Breast epithelium (tissue), 4 donors: ENCODE measurements around the gene CBX5. TPM values are rescaled to one million over a fixed set of nuclear protein-coding genes. Genes with fewer than 3 reads are reported as not detected.
"Not testable (repeated sequence)": the region's sequence is repeated elsewhere in the genome, so short reads cannot be mapped to it uniquely, and the experiment has no call there.

Source experiments
- DNase-seq, 2 donors: peaks; one replicate each; pipeline ENCODE4 v3.0.0-alpha.2; 2019; ENCODE audit warnings: low spot score in 2 of 2
- H3K27ac ChIP-seq, 2 donors: fragments of 200-600 bp; sonication (generic) in 1 of 2; one replicate each; pipeline ENCODE4 v1.5.1; 2016 to 2019; ENCODE audit warnings: mild to moderate bottlenecking in 1 of 2
- H3K27me3 ChIP-seq, 2 donors: fragments of 200-600 bp; sonication (generic) in 1 of 2; one replicate each; pipeline versions ENCODE4 v1.5.1 to v1.6.0; 2017 to 2019; ENCODE audit warnings: control low read depth in 1 of 2, mild to moderate bottlenecking in 1 of 2
- H3K36me3 ChIP-seq: fragments of 200-600 bp; one replicate; pipeline ENCODE4 v1.5.1; 2019
- H3K4me1 ChIP-seq, 2 donors: fragments of 200-600 bp; sonication (generic); one replicate each; pipeline ENCODE4 v1.5.1; 2016 to 2019; ENCODE audit warnings: control low read depth in 1 of 2
- H3K4me3 ChIP-seq, 3 donors: fragments of 200-600 bp; sonication (generic); 1 replicate in 2 of 3; 2 replicates in 1 of 3; pipeline ENCODE4 v1.5.1; 2016 to 2019; ENCODE audit warnings: mild to moderate bottlenecking in 3 of 3, moderate library complexity in 2 of 3
- H3K9me3 ChIP-seq, 2 donors: fragments of 200-600 bp; sonication (generic) in 1 of 2; one replicate each; pipeline ENCODE4 v1.5.1; 2016 to 2019; ENCODE audit warnings: control low read depth in 1 of 2
- POLR2A ChIP-seq: fragments of 450-650 bp; IDR thresholded peaks from one replicate; pipeline ENCODE4 v1.6.1; 2016; ENCODE audit warnings: antibody characterized with exemption, mild to moderate bottlenecking, moderate library complexity
- POLR2AphosphoS5 ChIP-seq, 3 donors: sonication (generic); formaldehyde crosslinking; IDR thresholded peaks; one replicate each; pipeline ENCODE4 v1.6.1; 2017; ENCODE audit warnings: antibody characterized with exemption in 3 of 3
- intact Hi-C: fragments of 100-400 bp; cut with DNase I; formaldehyde crosslinking; loops from one replicate; pipeline ENCODE4 v1.15.1; 2023; ENCODE audit warnings: low total_unique reads
- total RNA-seq, 3 donors: library from RNA; depleted of rRNA; stranded (reverse); fragments of >200 nt; gene quantifications; one replicate each; pipeline ENCODE4 v1.1.0, GENCODE V29; 2016
- TF ChIP-seq, protein P1 (sequence below), 3 donors: fragments of 450-650 bp; IDR thresholded peaks; one replicate each; pipeline ENCODE4 v1.5.1; 2016 to 2017; ENCODE audit warnings: antibody characterized with exemption in 3 of 3, mild to moderate bottlenecking in 3 of 3, moderate library complexity in 3 of 3

CBX5 gene
- total RNA-seq, 3 donors from 2014 or later = 22.4 to 45.8 (median 31.8) TPM

DNA sequence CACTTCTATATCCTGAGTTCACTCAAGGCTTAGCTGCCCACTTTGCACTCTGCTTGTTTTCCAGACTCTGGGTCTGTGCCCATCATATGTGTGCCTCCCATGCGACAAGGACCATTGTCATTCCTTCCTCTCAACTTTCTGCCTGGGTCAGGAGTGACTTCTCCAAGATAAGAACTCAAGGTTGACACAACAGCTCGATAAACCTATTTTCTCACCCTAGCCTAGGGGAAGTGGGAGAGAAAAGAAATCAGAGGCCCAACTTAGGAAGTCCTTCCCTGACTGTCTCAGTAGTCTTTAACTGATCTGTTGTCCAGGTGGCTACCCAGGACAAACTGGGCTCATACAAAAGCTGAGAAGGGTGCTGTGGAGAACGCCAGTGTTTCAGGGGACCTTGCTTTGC, 92.8 kb downstream of the CBX5 start:
- Histone ChIP-seq H3K4me3 (no peak overlapping the region), H3K9me3 (no peaks in the 10 kb centered on the region), H3K4me1 (no peaks in the 10 kb centered on the region), H3K27ac (no peak overlapping the region), H3K36me3 (no peaks in the 10 kb centered on the region), H3K27me3 (no peaks in the 10 kb centered on the region)
- no peak for DNase-seq
- intact Hi-C loops = no loop called here
- no peak for TF ChIP-seq POLR2AphosphoS5 (IDR thresholded peaks at IDR 0.05)
- TF ChIP-seq, protein P1, sequence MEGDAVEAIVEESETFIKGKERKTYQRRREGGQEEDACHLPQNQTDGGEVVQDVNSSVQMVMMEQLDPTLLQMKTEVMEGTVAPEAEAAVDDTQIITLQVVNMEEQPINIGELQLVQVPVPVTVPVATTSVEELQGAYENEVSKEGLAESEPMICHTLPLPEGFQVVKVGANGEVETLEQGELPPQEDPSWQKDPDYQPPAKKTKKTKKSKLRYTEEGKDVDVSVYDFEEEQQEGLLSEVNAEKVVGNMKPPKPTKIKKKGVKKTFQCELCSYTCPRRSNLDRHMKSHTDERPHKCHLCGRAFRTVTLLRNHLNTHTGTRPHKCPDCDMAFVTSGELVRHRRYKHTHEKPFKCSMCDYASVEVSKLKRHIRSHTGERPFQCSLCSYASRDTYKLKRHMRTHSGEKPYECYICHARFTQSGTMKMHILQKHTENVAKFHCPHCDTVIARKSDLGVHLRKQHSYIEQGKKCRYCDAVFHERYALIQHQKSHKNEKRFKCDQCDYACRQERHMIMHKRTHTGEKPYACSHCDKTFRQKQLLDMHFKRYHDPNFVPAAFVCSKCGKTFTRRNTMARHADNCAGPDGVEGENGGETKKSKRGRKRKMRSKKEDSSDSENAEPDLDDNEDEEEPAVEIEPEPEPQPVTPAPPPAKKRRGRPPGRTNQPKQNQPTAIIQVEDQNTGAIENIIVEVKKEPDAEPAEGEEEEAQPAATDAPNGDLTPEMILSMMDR (IDR thresholded peaks at IDR 0.05) = no peak
- no peak for TF ChIP-seq POLR2A

DNA sequence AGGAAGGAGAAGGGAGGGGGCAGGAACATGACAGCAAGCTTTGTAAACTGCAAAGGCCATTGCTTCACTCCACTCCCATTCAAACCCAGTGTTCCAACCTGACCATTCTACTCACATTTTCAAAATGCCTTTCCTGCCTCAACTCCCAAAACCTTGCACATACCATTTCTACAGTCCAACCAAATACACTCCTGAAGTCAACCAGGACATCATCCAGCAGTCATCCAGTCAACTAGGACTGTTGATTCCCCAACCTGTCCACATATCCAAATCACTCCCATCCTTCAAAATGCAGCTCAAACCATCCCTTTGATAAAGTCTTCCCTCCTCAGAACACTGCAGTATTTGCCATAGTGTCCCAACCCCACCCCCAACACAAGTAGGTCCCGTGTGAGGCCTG, 94.0 kb downstream of the CBX5 start:
- H3K4me3 ChIP-seq = no peak overlapping the region
- H3K27ac ChIP-seq = no peak overlapping the region
- no peak for DNase-seq
- H3K36me3 ChIP-seq = no peaks in the 10 kb centered on the region
- intact Hi-C loops = no loop called here
- no peaks in the 10 kb centered on the region for H3K9me3 ChIP-seq
- H3K4me1 ChIP-seq = no peaks in the 10 kb centered on the region
- no peaks in the 10 kb centered on the region for H3K27me3 ChIP-seq
- no peak for TF ChIP-seq POLR2A

DNA sequence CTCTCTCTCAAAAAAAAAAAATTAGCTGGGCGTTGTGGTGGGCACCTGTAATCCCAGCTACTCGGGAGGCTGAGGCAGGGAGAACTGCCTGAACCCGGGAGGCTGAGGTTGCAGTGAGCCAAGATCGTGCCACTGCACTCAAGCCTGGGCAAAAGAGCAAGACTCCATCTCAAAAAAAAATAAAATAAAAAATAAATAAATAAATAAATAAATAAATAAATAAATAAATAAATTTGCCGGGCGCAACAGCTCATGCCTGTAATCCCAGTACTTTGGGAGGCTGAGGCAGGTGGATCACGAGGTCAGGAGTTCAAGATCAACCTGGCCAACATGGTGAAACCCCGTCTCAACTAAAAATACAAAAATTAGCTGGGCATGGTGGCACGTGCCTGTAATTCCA, 94.6 kb downstream of the CBX5 start:
- H3K4me3 ChIP-seq, DNase-seq, H3K4me1 ChIP-seq, H3K36me3 ChIP-seq, intact Hi-C loops, H3K27ac ChIP-seq, H3K27me3 ChIP-seq, H3K9me3 ChIP-seq: not testable (repeated sequence)

DNA sequence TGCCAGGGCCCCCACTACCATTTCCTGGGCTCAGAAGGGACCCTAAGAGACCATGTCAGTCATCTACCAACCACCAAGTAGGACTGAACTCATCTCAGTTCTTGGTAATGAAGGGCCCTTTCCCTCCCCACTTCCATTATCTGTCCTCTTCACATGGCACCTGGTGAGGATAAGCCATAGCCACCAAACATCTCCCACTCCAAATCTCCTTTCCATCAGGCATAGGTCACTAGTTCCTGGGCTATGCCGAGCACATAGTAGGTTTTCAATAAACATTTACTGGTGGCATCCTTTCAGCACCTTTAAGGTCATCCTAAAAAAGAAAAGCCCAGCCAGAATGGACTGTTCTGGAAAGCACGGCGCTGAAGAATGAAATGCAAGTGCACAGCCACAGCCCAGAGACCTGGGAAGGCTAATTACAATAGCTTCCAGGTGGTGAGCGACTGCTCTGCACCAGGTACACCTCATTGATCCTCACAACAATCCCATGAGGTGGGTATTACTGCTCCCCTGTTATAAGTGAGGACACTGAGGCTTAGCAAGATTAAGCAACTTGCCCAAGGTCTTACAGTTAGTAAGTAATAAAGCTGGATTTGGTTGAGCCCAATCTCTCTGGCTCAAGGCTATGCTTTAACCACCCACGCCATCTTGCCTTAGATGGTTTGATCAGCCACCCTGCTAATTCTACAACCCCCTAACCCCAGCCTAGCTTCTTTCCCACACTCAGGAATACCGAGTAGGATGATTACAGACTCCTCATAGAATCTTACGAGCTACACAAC, 95.7 kb downstream of the CBX5 start:
- H3K36me3 ChIP-seq = no peaks in the 10 kb centered on the region
- H3K4me1 ChIP-seq = no peaks in the 10 kb centered on the region
- intact Hi-C loops = no loop called here

DNA sequence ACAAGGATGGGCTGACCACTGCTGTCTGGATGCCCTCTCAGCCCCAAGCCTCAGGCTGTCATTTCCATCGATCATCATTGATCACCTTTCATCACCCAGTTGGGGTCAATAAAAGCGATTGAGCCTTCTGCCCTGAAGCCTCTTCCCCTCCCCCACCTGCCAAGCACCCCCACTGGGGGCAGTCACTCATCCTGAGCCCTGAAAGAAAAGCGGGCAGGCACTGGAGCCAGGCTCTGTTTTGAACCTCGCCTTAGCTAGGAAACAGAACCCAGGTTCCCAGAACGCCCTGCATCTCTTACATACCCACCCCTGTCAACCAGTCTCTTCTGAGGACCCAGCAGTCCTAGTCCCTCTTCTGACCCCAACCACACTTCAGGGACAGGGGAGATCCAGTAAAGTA, 96.9 kb downstream of the CBX5 start:
- H3K4me3 ChIP-seq = no peak overlapping the region
- H3K4me1 ChIP-seq = no peaks in the 10 kb centered on the region
- H3K9me3 ChIP-seq = no peaks in the 10 kb centered on the region
- TF ChIP-seq POLR2AphosphoS5 (IDR thresholded peaks at IDR 0.05) (no peak), POLR2A (no peak)
- TF ChIP-seq, protein P1 (IDR thresholded peaks at IDR 0.05) = no peak
- intact Hi-C loops = no loop called here
- H3K36me3 ChIP-seq = no peaks in the 10 kb centered on the region
- no peaks in the 10 kb centered on the region for H3K27me3 ChIP-seq
- H3K27ac ChIP-seq = no peak overlapping the region
- DNase-seq = no peak

More for the DNA sequence above, 95.7 kb downstream of the CBX5 start:
- no peak for DNase-seq
- Histone ChIP-seq H3K27ac (no peak overlapping the region), H3K4me3 (no peak overlapping the region), H3K9me3 (no peaks in the 10 kb centered on the region), H3K27me3 (no peaks in the 10 kb centered on the region)
- TF ChIP-seq POLR2AphosphoS5 (IDR thresholded peaks at IDR 0.05) (no peak), POLR2A (no peak)
- TF ChIP-seq, protein P1 (IDR thresholded peaks at IDR 0.05) = no peak

DNA sequence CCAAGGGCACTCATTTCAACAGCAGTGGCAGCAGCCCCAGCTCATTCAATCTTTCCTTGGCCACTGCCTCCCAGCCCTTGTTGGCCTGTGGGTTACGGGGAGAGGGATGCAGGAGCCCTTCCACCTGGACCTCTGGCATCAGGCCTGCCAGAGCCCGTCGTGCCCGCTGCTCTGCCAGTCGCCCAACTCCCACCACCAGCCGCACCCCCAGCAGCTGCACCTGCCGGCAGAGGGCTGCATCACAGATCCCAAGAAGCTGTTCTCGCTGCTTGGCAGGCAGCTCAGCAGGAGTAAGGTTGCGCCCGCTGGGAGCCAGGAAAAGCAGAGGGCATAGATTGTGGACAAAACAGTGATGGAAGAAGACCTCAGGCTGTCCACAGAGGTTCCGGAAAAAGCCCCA, 97.8 kb downstream of the CBX5 start:
- Histone ChIP-seq H3K27ac (no peak overlapping the region), H3K9me3 (no peaks in the 10 kb centered on the region), H3K4me1 (no peaks in the 10 kb centered on the region), H3K36me3 (no peaks in the 10 kb centered on the region), H3K4me3 (no peak overlapping the region), H3K27me3 (no peaks in the 10 kb centered on the region)
- DNase-seq = no peak
- intact Hi-C loops = no loop called here
- TF ChIP-seq POLR2AphosphoS5 (IDR thresholded peaks at IDR 0.05) (no peak), POLR2A (no peak)
- TF ChIP-seq, protein P1 (IDR thresholded peaks at IDR 0.05) = no peak

Other genes with a start within 250 kb of the CBX5 start
- gene HOXC5, start 247.1 kb downstream of the CBX5 start, total RNA-seq = under 1 TPM; 0.73 to 0.98 (median 0.96) TPM
- gene HOXC4, start 226.3 kb downstream of the CBX5 start, total RNA-seq = 1 to 10 TPM; 1.8 to 2.3 (median 1.9) TPM
- 10 to 100 TPM; 29.6 to 55.4 (median 46.4) TPM for gene SMUG1, start 91.1 kb downstream of the CBX5 start, total RNA-seq
- 100 to 1,000 TPM; 387 to 571 (median 477) TPM for gene HNRNPA1, start 604 bp upstream of the CBX5 start, total RNA-seq
- gene NFE2, start 20.9 kb upstream of the CBX5 start, total RNA-seq = under 1 TPM; 0.15 to 0.48 (median 0.33) TPM
- 100 to 1,000 TPM in 1 of 3 donors, 10 to 100 TPM in 2; 70.9 to 109 (median 90.1) TPM for gene COPZ1, start 45.0 kb upstream of the CBX5 start, total RNA-seq
- under 1 TPM in 1 of 3 donors, not detected in 2; 0.44 TPM for gene GPR84, start 84.4 kb upstream of the CBX5 start, total RNA-seq
- gene ZNF385A, start 104.6 kb upstream of the CBX5 start, total RNA-seq = 10 to 100 TPM in 2 of 3 donors, 1 to 10 TPM in 1; 8.9 to 18.4 (median 10.5) TPM
- 100 to 1,000 TPM in 1 of 3 donors, 10 to 100 TPM in 2; 30.4 to 135 (median 81.9) TPM for gene ITGA5, start 139.1 kb upstream of the CBX5 start, total RNA-seq
- gene GTSF1, start 193.5 kb upstream of the CBX5 start, total RNA-seq = 1 to 10 TPM in 1 of 3 donors, under 1 TPM in 1, not detected in 1; 0.96 to 1.3 TPM
- gene NCKAP1L, start 217.6 kb upstream of the CBX5 start, total RNA-seq = 10 to 100 TPM; 12.5 to 40.5 (median 15.7) TPM